Stimulated activated CD8-positive, alpha-beta memory T cell treated with anti-CD3 and anti-CD28 coated beads, Interleukin-12 subunit alpha, Interleukin-12 subunit beta, amount 100 ng/mL, for 24 hours (primary cell): ENCODE measurements around the gene RPL39L.
"Not testable (repeated sequence)": the region's sequence is repeated elsewhere in the genome, so short reads cannot be mapped to it uniquely, and the experiment has no call there.

ENCODE experiments used
- DNase-seq: peaks from one replicate; pipeline ENCODE4 v3.0.0-alpha.2; 2020; ENCODE audit errors: extremely low read depth

The RPL39L gene

GRCh38 chr3:187136936-187137335 lies 2.4 kb downstream of the RPL39L start:
- DNase-seq = no peak

DNA sequence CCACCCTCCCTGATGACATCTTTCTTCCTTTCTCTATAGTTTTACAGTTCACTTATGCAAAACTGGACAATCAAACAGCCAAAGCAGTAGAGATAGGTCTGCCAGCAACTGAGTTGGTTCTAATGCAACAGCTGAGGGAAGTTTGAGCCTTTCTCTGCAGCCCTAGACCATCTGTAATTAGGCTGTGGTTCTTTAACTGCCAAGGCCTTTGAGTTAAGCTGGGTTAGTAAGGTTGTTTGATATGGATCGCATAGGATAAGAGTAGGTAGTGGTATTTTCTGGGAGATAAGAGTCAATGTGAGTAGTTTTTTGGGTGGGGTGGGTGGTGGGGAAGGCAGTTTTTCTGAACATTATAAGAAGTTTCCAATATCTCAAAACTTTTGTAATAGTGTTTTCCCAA lies 3.0 kb downstream of the RPL39L start:
- no peak for DNase-seq

DNA sequence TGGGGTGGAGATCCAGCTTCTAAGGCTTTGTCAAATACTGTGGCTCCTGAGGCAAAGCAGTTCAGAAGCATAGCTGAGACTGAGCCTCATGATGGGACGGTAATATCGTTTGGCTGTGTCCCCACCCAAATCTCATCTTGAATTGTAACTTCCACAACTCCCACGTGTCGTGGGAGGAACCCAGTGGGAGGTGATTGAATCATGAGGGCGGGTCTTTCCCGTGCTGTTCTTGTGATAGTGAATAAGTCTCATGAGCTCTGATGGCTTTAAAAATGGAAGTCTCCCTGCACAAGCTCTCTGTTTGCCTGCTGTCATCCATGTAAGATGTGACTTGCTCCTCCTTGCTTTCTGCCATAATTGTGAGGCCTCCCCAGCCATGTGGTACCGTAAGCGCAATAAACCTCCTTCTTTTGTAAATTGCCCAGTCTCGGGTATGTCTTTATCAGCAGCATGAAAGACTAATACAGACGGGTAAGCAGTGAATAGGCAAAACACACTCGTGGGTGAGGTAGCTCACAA lies 4.1 kb downstream of the RPL39L start:
- DNase-seq = not testable (repeated sequence)

DNA sequence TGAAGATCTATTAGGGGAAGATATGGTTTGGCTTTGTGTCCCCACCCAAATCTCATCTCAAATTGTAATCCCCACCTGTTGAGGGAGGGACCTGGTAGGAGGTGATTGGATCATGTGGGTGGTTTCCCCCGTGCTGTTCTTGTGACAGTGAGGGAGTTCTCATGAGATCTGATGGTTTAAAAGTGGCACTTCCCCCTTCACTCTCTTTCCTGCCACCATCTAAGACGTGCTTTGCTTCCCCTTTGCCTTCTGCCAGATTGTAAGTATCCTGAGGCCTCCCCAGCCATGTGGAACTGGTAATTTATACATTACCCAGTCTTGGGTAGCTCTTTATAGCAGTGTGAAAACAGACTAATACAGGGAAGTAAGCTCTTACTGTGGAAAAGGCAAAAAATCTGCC lies 6.1 kb downstream of the RPL39L start:
- not testable (repeated sequence) for DNase-seq

- DNase-seq = no peak
Measured at GRCh38 chr3:187132666-187133065, 6.6 kb downstream of the RPL39L start.

DNA sequence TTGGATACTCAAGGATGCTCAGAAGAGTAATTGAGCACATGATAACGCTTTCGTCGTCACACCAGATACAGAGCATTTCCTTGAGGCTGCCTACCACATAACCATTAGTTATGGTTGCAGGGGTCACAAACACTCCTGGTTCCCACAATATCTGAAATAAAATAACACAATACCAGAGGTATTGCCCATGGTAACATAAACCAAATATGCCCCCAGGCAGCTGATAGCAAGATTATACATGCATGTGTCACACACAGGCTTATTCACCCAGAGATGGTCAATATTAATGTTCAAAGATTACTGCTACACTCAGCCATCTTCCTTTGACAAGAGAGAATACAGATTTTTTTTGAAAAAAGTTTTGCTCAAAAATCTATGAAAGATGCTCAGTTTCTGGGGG lies 7.3 kb downstream of the RPL39L start:
- no peak for DNase-seq

GRCh38 chr3:187130346-187131066 lies 8.8 kb downstream of the RPL39L start:
- no peak for DNase-seq

DNA sequence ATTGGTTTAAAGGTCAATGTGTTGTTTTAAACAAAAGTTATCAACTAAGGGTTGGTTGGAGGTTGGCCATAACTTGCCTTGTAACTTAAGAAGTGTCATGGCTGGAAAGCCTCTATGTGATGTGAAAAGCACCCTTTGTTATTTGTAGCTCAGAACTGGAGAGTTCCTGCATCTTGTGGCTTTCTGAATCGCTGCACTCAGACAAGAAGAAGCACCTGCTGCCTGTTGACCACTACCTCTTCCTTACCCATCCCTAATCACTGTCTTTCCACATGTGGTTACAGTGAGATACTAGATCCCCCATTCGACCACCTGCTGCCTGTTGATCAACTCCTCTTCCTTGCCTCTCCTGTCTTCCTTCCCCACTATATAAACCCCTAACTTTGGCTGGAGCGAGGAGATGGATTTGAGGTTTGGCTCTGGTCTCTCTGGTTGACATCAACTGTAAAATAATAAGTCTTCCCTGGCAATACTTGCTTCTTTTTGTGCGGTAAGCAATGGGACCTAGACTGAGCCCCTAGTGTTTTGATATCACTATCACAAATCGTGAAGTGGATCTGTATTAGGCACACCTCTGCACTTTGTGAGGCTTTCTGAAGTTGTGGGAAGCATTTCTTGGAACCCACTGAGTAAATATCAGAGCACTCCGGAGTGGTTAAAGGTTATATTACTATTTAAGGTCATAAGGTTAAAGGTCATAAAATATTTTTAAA lies 13.8 kb downstream of the RPL39L start:
- no peak for DNase-seq

DNA sequence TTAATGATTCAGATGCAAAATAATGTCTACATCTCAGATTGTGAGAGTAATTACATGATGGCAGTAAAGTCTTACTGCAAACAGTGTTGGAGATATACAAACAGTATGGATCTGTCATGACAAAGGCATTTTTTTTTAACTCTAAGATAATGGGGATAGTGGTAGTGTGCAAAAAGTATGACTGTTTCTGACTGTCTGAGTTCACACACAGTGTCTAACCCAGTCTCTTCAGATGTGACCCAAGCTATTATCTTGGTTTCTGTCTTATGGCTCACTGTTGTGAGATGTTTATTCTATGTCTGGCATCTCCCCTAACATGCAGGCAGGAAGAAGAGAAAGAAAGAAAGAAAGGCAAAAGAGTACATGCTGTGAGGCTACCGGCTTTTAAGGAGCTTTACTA lies 17.0 kb downstream of the RPL39L start:
- no peak for DNase-seq

DNA sequence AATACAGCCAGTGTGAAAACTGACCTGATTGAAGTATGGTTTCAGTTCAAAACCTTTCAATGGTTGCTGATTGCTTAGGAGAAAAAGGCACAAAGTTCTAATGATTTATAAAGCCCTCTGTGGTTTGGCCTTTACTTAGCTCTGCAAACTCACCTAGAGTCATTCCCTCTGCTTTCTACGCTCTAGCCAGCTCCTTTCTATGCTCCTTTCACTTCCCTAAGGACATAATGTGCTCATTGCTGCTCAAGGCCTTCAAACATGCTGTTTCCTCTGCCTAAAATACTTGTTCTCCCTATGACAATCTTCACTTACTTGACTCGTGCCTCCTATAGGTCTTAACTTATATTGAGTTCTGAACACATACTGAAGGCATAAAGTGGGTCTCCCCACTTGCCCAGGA lies 19.0 kb downstream of the RPL39L start:
- no peak for DNase-seq

DNA sequence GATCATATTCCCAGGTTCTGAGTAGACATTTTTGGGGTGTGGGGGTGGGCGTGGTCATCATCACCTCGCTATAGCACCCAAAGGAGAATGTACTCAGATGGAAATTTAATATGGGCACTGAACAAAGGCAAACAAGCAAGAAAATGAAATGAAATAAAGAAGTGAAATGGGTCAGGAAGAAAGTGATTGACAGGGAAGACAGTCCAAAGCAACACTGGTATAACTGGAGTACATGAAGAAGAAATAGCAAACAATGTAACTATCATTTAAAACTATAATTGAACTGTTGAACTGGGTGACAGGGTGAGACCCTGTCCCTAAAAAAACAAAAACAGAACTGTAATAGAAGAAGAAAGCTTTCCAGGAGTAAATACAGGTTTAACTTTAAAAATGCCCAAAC lies 24.8 kb downstream of the RPL39L start:
- DNase-seq = no peak

DNA sequence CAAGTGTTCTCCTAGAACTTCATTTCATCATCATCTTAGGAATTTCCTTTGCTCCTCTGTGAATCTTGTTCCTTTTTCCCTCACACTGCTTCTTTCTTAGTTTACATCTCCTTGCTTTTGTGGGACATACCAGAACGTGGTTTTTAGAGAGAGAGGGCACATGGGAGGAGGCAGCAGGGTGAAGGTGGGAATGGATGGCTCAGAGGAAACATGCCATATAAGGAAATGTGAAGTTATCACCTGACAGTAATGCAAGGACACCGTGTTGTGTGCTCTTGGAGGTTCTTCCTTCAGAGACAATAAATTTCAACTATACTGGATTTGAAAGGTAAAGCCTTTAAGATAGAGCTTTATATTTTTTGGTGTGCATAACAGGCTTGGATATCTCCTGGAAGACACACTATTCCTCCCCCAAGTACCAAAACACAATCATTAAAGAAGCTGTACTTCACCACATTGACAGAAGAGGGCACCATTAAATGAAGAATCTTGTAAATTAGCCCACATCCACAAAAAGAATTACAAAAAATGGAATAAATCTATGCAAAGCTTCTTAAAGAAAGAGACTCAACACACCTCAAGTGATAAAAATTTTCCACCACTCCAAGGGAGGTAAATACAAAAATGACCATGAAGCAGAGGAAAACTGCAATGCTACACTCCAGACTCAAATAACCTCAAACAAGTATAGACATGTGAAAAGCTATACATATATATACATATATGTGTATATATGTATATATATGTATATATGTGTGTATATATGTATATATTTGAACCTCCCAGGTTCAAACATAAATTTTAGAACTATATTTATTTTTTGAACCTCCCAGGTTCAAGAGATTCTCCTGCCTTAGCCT lies 26.1 kb downstream of the RPL39L start:
- DNase-seq = no peak

DNA sequence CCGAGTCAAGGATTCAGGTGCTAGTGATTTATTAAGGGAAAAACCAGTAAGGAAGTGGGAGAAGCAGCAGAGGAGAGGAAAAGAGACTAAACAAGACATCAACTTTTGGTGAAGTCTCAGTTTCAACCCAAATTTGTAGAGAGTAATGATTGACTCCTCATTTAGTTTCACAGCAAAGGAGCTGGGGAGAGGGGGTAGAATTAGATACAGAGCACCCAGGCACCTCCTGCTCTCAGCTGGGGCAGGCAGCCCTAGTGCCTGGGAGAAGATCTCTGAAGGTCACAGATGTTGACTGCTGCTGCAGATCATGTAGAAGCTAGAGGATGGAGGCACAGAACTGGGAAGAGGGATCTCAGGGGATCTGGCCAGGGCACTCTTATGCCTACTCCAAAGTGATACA lies 29.1 kb downstream of the RPL39L start:
- DNase-seq = no peak

DNA sequence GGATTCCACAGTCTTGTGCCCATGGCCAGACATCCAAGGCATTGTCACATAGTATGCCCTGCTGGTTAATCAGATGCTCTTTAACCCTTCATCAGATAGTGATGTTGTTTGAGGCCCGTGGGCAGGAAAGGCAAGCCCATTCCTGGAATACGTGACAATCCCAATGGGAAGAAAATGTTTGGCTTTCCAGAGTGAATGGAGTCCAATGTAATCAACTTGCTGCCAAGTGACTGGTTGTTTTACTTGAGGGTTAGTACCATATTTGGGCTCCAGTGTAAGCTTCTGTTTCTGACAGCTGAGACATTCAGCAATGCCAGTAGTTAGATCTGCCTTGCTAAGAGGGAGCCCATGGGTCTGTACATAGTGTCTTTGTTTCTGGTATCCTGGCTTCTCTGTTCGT lies 31.3 kb downstream of the RPL39L start:
- no peak for DNase-seq

GRCh38 chr3:187105700-187106099 lies 33.6 kb downstream of the RPL39L start:
- no peak for DNase-seq

DNA sequence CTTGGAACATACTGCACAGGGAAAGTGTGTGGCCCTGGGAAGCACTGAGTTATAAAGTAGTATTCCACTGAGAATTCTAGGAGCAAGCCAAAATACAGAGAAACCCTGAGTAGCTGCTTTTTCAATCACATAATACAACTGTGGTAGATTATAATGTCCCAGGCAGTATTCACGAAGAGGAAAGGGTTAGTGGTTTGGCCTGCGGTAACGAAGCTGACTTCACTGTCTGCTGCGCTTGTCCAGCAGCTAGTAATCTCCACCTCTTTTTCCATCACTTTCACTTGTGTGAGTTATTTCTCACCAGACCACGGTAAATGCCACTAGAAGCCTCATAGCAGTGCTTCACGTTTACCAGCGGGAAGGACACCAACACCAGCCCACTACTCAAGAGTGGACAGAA lies 34.4 kb downstream of the RPL39L start:
- DNase-seq = no peak

- DNase-seq = no peak
Measured at GRCh38 chr3:187104342-187104741, 35.0 kb downstream of the RPL39L start.

- no peak for DNase-seq
Measured at GRCh38 chr3:187103251-187103650, 36.0 kb downstream of the RPL39L start.

DNA sequence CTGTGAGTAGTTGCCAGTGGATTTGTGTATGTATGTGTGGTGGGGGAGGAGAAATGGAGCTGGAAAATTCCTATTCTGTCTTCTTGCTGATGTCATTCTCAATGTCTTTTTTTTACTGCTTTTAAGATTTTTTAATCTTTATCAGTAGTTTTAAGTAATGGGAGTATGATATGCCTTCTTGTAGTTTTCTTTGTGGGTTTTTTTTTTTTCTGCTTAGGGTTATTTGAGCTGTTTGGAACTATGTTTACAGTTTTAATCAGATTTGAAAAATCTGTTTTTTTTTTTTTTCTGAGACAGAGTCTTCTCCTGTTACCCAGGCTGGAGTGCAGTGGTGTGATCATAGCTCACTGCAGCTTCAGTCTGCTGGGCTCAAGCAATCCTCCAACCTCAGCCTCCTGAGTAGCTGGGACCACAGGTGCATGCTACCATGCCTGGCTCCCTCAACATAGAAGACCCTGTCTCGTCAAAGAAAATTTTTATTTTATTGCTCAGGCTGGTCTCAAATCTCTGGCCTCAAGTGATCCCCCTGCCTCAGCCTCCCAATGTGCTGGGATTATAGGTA lies 37.1 kb downstream of the RPL39L start:
- no peak for DNase-seq

GRCh38 chr3:187101184-187102072 lies 37.9 kb downstream of the RPL39L start:
- no peak for DNase-seq

GRCh38 chr3:187098923-187099512 lies 40.3 kb downstream of the RPL39L start:
- DNase-seq = no peak
